Stimulated activated CD4-positive, alpha-beta T cell treated with anti-CD3 and anti-CD28 coated beads, Interleukin-2, amount 100 ng/mL, for 4 hours (primary cell): ENCODE measurements around the gene ELMO1.
A peak's percentile ranks its signal among the peaks of the same experiment; 100 is the strongest.

Experiments
- DNase-seq: peaks from one replicate; pipeline ENCODE4 v3.0.0-alpha.2; 2020; ENCODE audit warnings: low read depth

Gene ELMO1

GRCh38 chr7:37408291-37409228, 40.1 kb downstream of the ELMO1 start:
- DNase-seq, result peak; percentile 44

- DNase-seq, result no peak
These were observed 43.0 kb downstream of the ELMO1 start for GRCh38 chr7:37405603-37406122.

- no peak for DNase-seq
These were observed 43.5 kb downstream of the ELMO1 start for GRCh38 chr7:37405128-37405527.

GRCh38 chr7:37399876-37400421, 48.7 kb downstream of the ELMO1 start:
- no peak for DNase-seq

GRCh38 chr7:37398403-37398802, 50.3 kb downstream of the ELMO1 start:
- DNase-seq, result no peak

- DNase-seq, result no peak
These were observed 52.9 kb downstream of the ELMO1 start for GRCh38 chr7:37395618-37396259.

- no peak for DNase-seq
These were observed 54.5 kb downstream of the ELMO1 start for GRCh38 chr7:37394158-37394557.

GRCh38 chr7:37393476-37393875, 55.2 kb downstream of the ELMO1 start:
- DNase-seq, result no peak

GRCh38 chr7:37392673-37393017, 56.0 kb downstream of the ELMO1 start:
- no peak for DNase-seq

- no peak for DNase-seq
These were observed 56.6 kb downstream of the ELMO1 start for GRCh38 chr7:37391791-37392672.

- DNase-seq, result no peak
These were observed 58.5 kb downstream of the ELMO1 start for GRCh38 chr7:37390114-37390513.

GRCh38 chr7:37388811-37389210, 59.9 kb downstream of the ELMO1 start:
- no peak for DNase-seq

- no peak for DNase-seq
These were observed 62.9 kb downstream of the ELMO1 start for GRCh38 chr7:37385787-37386186.

- DNase-seq, result no peak
These were observed 66.0 kb downstream of the ELMO1 start for GRCh38 chr7:37382546-37383088.

- DNase-seq, result no peak
These were observed 67.8 kb downstream of the ELMO1 start for GRCh38 chr7:37380831-37381230.

- DNase-seq, result no peak
These were observed 69.0 kb downstream of the ELMO1 start for GRCh38 chr7:37379546-37380277.

GRCh38 chr7:37377231-37377630, 71.4 kb downstream of the ELMO1 start:
- DNase-seq, result no peak

GRCh38 chr7:37376386-37376785, 72.3 kb downstream of the ELMO1 start:
- no peak for DNase-seq

GRCh38 chr7:37372750-37373149, 75.9 kb downstream of the ELMO1 start:
- no peak for DNase-seq

GRCh38 chr7:37371755-37372154, 76.9 kb downstream of the ELMO1 start:
- DNase-seq, result no peak

- no peak for DNase-seq
These were observed 78.8 kb downstream of the ELMO1 start for GRCh38 chr7:37369906-37370305.
